ENCODE results near the gene ORMDL3.
"Not testable (repeated sequence)": the region's sequence is repeated elsewhere in the genome, so short reads cannot be mapped to it uniquely, and the experiment has no call there.

The ORMDL3 gene

DNA sequence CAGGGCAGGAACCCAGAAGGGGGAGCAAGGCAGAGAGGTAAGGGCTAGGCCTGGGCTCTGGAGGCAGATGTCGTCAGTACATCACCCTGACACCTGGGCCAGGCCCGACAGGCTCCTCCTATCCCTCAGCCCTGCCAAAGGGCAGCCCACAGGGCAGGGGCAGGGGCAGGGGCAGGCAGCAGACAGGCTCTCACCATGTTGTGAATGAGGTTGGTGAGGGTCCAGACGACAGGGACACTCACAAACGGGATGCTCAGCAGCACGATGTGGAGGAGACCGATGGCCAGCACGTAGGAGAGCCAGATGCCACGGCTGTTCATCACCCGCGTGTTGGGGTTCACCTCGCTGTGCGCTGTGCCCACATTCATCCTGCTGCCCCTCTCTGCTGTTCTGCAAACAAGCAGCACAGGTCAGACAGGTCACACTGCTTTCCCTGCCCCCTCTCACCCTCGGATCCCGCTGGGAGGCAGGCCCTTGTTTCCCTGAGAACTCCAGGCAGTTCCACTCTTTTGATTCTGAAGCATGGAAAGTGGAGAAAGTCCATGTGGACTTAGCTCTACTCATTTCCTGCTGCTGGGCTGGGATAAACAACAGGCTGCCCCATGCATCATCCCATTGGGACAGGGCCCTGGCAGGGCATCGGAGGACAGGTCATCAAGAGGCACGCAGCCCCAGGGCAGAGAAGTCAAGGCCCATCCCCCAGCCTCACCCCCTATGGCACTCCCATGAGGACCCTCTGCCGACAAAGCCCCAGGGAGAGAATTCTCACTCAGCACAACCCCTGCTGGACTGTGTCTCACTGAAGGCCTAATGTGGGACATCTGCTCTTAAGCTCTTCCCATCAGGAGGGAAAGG lies 3.3 kb downstream of the ORMDL3 start:
- DNase-seq, result no peak

DNA sequence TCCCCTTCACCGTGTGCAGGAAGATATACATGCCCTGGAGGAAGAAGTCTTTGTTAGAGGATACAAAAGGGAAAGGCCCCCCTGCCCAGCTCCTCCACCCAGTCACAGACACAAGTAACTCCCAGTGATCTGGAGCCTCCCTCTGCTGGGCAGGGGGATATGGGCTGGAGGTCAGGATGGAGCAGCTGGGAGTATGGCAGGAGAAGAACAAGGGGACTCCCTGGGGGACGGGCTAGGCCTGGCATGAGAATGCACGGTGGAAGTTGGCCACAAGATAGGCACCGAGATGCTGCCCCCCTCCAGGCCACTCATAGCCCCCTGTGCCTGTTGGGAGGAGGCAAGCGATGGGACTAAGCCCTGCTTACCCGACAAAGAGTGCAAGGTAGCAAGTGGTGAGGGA lies 4.2 kb downstream of the ORMDL3 start:
- no peak for DNase-seq

DNA sequence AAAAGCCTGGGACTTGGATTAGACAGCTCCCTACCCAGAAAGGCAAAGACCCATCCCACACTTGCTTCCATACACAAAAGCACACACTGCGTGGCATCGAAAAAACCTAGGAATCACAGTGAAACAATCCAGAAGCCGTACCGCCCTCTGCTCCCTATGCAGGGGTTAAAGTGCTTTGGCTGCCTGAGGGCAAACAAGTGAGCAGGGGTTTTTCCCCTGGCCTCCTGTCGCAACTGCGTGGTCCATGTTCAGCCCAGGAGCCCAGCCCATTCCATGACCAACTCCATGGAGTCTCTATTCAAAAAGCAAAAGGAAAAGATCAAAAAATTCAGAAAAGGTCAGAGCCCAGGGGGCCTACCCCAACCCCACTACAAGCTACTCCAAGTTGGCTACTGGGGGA lies 5.4 kb downstream of the ORMDL3 start:
- DNase-seq, result no peak

DNA sequence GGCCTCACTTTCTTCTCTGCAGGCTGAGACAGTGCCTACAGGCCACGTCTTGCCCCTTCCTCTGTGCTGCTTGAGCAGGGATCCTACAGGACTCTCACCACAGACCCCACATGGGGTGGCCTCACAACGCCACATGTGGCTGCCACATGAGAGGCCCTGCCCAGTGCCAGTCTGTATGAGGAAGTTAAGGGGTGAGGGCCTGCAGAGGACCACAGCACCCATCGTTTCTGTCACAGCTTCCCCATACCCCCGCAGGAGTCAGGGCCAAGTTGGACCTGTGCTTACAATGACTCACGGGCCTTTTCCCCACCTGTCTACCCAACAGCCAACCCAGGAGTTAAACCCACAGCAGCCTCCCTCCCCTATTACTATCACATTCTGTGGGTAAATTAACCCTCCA lies 6.1 kb downstream of the ORMDL3 start:
- peak; percentile 31 to 48 for DNase-seq

DNA sequence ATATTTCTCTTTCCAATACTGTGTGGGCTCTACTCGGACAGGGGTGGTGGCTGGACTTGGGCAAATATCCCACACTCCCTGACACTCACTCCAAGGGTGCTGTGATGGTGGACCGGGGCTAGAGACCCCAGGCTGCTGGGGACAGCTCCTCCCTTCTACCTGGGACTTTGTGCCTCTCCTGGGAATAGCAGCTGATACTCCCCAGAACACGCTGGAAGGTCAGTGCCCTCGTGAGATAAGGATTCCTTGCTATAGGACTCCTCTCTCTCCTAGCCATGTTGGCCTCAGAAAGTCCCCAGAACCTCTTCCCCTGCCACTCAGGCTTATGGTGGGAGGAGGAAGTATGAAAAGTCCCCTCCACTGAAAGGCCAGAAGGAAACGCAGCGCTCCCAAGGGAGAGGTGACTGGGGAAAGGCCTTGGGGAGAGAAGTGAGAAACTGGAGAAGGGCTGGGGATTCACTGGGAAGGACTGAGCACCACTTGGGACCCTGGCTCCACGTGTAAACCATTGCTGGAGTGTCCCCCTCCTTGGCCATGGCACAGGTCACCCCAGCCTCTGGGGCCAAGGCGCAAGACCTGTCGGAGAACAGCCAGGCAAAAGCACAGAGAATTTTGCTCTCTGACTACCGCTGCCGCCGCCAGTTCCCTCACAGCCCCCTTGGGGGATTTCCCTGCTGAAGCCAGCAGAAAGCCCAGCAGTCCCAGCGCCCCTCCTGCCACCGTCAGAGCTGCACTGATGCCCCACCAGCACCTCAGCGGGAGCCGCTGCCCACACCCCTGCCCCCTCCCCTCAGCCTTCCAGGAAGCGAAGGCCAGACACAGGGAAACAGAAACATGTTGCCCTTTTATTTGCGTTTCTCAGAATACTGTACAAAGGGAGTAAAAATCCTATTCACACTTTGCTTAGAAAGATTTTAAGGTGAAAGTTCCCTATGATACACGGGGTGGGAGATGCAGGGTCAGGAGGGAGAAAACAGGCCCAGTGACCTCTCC lies 6.9 kb downstream of the ORMDL3 start:
- peak; percentile 67 to 76 for DNase-seq

DNA sequence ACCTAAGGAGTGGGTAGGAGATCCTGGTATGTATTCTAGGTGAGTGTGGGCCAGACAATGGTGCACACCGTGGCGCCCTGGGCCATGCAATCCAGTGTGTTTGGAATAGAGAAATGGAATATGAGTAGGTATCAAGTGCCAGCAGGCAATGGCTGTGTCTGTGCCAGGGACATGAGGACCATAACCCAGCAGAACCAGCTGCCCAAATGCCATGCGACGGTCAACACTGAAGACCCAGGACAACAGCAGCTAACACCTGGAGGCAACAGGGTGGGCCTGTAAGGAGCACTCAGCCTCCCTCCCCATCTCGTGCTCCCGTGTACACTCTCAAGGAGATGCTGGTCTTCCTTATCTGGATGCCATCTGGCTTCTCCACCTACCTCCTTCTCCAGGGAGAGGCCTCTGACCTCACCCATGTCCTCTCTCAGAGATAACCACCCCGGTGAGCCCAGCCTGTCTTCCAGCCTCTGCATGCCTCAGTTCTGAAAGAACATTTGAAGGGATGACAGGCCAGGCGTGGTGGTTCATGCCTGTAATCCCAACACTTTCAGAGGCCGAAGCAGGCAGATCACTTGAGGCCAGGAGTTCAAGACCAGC lies 8.2 kb downstream of the ORMDL3 start:
- DNase-seq, result no peak

DNA sequence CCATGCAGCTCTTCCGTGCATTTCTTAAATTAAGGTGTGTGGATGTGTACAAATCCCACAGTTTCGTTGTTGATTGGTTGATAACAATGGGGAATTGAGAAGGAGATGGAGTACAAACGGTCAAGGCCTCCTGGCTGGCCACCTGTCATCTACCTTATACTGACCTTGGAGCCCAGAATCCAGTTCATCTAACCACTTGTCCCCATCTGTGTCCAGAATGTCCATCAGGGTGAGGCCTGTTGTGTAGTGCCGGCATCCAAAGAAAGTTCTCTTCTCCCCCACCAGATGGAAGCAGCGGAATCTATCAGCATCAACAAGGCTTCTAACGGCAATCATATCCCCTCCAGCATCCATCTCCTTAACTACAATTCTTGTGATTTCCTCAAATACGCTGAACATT lies 10.5 kb downstream of the ORMDL3 start:
- DNase-seq, result no peak

DNA sequence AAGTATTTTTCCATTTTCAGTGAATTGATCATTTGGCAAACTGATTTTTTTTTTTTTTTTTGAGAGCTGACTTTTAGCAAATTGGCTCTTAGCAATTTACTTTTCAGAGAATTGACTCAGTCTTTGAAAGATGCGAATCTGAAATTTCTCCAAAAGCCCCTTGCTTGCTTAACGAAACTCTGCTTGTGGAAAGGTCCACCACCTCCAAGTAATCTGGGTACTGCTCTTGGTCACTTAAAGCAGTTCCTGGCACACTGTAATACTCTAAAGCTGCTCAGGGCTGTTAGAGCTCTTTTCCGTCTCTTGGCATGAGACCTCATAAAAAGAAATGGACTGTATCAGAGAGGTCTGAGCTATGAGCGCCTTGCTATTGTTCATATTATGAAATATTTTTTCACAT lies 11.8 kb downstream of the ORMDL3 start:
- DNase-seq, result no peak

DNA sequence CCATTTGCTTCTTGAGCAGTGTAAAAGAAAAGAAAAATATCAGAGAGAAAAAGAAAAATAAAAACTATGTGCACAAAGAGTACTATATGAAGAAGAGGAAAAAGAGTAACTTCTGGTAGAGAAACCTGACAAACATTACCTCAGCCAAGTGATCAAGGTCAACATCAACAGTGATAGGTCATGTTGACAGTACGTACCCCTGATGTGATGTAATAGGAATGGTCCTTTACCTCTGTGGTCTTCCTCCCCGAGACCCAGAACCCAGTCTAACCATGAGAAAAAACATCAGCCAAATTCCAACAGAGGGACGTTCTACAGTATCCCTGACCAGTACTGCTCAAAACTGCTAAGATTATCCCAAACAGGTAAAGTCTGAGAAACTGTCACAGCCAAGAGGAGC lies 13.4 kb downstream of the ORMDL3 start:
- no peak for DNase-seq

DNA sequence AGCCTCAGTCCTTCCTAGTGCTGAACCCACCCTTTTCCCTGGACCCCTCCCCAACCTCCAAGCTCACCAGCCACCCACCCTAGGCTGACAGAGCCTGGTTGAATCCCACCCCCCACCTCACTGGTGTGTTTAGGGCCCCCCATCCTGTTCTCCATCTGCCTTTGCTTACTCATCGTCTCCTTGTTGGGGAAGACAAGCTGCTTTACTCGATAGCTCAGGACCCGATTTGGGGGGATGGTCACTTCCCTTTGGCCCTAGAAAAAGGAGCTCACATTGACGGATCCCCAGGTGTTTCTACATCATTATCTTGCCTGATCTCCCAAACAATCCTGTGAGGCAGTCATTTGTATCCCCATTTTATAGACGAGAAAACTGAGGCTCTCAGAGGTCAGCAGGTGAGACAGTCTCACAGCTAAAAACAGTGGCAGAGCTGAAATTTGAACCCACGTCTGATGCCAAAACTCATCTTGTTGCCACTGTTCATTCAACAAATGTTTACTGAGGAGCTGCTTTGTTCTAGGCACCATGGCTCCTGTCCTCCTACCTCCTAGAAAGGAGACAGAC lies 18.5 kb downstream of the ORMDL3 start:
- no peak for DNase-seq

DNA sequence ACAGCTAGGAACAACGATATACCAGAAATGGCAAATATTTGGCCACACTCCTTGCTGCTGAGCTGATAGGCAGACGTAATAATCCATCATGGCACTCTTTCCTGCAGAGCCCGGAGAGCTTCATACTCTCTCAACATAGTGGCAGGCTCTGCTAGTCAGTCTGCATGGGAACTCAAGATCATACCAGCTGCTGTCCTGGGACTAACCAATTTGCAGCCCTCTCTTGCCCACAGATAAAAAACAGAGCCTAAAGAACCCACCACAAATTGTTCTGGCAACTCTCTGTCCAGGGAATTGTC lies 22.5 kb downstream of the ORMDL3 start:
- DNase-seq, result no peak

DNA sequence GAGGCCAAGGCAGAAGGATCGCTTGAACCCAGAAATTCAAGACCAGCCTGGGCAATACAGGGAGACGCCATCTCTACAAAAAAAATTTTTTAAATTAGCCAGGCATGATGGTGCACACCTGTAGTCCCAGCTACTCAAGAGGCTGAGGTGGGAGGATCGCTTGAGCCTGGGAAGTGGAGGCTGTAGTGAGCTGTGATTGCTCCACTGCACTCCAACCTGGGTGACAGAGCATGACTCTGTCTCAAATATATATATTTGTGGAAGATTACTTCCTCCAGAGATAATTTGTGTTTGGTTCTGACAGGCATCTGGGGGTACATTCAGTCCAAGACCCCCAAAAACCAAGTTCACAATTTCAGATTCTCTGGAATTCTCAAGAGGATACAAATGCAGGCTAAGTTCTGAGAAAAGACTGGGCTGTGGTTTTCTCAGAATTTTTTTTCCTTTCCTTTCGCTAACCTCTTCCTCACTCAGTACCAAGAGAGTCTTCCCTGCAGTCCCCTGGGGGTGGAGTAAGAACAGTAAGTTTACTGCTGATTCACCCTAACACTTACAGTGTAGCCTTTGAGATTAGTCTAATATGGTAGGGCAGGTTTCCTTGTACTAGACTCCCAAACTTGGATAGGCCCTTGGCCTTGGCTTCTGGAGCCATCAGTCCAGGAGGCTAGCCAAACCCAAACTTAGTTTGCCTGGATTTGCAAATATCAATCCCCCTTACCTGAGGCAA lies 24.1 kb downstream of the ORMDL3 start:
- DNase-seq, result no peak

DNA sequence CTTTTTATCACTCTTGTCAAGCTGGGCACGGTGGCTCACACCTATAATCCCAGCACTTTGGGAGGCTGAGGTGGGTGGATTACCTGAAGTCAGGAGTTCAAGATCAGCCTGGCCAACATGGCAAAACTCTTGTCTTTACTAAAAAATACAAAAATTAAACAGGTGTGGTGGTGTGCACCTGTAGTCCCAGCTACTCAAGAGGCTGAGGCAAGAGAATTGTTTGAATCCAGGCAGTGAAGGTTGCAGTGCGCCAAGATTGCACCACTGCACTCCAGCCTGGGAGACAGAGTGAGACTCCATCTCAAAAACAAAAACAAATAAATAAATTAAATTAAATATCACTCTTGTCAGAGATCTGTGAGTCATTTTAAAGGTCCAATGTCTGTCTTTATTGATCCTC lies 25.4 kb downstream of the ORMDL3 start:
- not testable (repeated sequence) for DNase-seq

DNA sequence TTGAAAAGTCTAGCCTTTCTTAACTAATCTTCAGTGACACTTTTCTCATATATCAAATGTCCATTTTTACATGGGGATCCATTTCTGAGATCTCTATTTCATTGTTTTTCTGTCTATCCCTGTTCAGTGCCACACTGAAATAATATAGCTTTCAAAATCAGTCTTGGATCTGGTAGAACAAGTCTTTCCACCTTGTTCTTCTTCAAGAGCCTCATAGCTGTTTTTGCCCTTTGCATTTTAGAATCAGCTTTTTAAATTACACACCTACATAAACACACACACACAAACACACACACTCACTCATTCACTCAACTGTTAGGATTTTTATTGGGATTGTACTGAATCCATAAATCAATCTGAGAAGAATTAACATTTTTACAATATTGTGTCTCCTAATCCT lies 28.2 kb downstream of the ORMDL3 start:
- DNase-seq, result no peak

DNA sequence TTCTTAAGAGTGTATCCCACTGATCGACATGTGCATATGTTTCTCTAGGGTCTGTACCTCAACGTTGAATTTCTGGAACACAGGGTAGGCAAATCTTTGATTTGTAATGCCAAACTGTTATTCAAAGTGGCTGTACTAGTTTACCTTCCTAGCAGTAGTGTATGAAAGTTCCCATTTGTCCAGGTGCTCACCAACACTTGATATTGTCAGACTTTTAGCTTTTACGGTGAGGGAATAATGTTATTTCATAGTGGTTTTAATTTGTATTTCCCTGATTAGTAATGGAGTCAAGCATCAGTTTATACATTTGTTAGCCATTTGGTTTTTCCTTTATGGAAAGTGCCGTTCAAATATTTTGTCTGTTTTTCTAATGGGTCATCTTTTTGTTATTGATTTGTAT lies 29.3 kb downstream of the ORMDL3 start:
- DNase-seq, result no peak

DNA sequence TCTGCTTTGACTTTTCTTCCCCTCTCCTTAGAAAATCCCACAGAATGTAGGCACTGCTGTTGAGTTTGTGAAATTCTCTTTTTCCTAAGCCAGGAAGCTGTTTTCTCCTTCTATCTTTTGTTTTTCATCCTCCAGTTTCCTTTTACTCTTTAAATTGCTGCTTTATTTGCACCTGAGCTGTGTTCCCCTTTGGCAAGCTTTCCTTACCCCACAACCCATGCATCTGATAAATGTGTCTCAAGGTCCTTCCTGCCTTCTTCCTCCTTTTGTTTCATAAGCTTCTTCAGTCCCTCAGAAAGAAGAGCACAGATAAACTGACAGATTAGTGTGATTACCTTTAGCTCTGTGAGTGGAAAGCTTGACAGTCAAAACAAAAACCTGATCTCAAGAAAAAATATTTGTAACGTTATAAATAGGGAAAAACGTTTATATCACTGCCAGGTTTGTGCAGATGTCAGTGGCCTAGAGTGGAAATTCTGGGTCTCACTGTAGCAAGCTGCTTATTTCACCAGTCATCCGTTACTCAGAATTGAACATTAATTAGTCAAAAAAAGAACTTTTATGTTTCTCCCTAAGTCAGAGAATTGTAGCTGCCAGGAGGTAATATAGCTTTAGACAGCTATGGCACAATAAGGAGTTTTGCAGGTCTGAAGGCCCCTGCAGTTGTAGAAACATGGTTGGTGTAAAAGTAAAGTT lies 32.6 kb downstream of the ORMDL3 start:
- no peak for DNase-seq

DNA sequence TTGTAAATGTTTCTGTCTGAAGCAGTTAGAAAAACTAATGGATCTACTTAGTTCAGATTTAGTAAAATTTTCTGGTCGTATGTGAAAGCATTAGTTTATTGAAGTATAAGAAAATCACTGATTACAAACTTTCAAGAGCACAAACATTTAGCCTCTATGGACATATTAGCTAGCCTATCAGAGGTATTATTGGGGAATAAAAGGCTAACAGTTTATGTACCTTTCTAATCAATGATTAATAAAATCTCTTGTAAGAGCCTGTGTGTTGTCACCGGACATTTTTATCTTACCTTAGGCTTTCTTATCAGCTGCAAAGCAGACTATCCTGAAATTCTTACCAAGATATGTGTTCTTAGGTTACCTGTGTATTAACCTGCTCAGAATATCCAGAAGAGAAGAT lies 38.2 kb downstream of the ORMDL3 start:
- no peak for DNase-seq

DNA sequence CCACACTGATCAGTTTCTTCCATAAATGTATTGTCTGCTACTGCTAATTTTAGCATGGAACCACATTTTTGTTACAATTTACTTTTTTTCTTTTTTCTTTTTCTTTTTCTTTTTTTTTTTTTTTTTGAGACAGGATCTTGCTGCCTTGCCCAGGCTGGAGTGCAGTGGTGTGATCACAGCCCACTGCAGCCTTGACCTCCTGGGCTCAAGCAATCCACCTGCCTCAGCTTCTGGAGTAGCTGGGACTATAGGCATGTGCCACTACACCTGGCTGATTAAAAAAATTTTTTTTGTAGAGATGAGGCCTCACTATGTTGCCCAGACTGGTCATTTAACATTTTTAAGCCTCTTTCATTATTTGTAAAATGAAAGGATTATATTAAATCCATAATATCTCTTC lies 40.3 kb downstream of the ORMDL3 start:
- DNase-seq, result no peak

DNA sequence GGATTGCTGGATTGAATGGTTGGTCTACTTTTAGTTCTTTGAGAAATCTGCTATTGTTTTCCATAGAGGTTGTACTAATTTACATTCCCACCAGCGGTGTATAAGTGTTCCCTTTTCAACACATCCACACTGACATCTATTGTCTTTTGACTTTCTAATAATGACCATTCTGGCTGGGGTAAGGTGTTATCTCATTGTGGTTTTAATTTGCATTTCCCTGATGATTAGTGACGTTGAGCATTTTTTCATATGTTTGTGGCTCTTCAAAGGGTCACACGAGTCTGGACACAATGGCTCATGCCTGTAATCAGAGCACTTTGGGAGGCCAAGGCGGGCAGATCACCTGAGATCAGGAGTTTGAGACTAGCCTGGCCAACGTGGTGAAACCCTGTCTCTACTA lies 41.3 kb downstream of the ORMDL3 start:
- not testable (repeated sequence) for DNase-seq

DNA sequence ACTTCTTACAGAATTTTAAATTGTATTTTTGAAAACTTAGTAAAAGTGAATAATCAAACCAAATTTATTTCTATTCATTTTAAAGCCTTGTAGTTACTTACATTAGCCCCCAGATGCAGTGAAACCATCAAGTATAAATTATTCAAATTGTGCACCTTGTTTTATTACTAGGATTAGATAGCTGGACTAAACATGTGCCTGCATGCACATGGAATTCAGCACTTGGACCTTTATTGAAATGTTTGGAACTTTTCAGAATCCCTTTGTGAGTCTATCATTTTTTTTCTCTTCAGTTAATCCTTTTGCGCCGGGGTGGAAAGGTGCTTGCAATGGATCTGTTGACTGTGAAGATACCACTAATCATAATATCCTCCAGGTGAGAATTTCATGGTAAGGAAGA lies 54.6 kb downstream of the ORMDL3 start:
- DNase-seq, result no peak

DNA sequence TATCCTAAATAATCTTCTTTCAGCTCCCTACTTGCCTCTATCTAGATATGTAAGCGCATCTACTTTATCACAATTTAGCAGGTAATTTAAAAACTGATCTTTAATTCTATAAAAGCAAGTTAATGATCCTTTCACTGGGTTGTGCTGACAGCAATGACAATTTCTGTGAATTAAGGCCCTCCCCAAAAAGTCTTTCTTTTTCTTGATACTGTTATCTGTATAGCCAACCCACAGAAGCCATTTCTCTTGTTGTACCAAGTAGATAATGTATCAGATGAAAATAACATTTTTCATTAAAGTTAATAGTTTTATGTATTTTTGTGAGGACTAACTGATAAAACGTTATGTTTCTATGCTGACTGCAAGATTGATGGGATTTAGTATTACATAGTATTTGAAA lies 55.6 kb downstream of the ORMDL3 start:
- no peak for DNase-seq
